Liver (tissue), 9 donors: ENCODE measurements around the gene SYTL1. TPM values are rescaled to one million over a fixed set of nuclear protein-coding genes. Genes with fewer than 3 reads are reported as not detected.

Experiments used
- DNase-seq: peaks from one replicate; pipeline ENCODE4 v3.0.0-alpha.2; 2017; ENCODE audit warnings: low spot score
- H3K27ac ChIP-seq, 2 donors: one replicate each; pipeline ENCODE4 v1.7.0; 2013; ENCODE audit warnings: inconsistent platforms in 2 of 2, low read length in 2 of 2, control low read depth in 1 of 2, low read depth in 1 of 2, mild to moderate bottlenecking in 1 of 2
- H3K27me3 ChIP-seq, 4 donors: one replicate each; pipeline versions ENCODE4 v1.6.1 to v1.7.0; 2013; ENCODE audit warnings: low read length in 3 of 4, inconsistent platforms in 1 of 4, mild to moderate bottlenecking in 1 of 4, moderate library complexity in 1 of 4; ENCODE audit not compliant: control insufficient read depth in 4 of 4, insufficient read depth in 4 of 4
- H3K36me3 ChIP-seq, 4 donors: one replicate each; pipeline versions ENCODE4 v1.6.1 to v1.7.0; 2013; ENCODE audit warnings: low read length in 3 of 4, mild to moderate bottlenecking in 3 of 4, low read depth in 1 of 4, moderate library complexity in 1 of 4; ENCODE audit not compliant: control insufficient read depth in 4 of 4, insufficient read depth in 3 of 4
- H3K4me1 ChIP-seq, 4 donors: one replicate each; pipeline versions ENCODE4 v1.6.1 to v1.7.0; 2013; ENCODE audit warnings: low read length in 3 of 4, mild to moderate bottlenecking in 3 of 4, moderate library complexity in 1 of 4; ENCODE audit not compliant: control insufficient read depth in 4 of 4, insufficient read depth in 4 of 4
- H3K4me3 ChIP-seq, 3 donors: one replicate each; pipeline versions ENCODE4 v1.6.1 to v1.7.0; 2013; ENCODE audit warnings: low read length in 3 of 3, control low read depth in 1 of 3, low read depth in 1 of 3, mild to moderate bottlenecking in 1 of 3
- H3K9ac ChIP-seq, 2 donors: one replicate each; pipeline ENCODE4 v1.7.0; 2013; ENCODE audit warnings: low read length in 2 of 2, mild to moderate bottlenecking in 2 of 2, moderate library complexity in 2 of 2, control low read depth in 1 of 2, low read depth in 1 of 2
- H3K9me3 ChIP-seq, 4 donors: one replicate each; pipeline versions ENCODE4 v1.6.1 to v1.7.0; 2013; ENCODE audit warnings: low read length in 3 of 4; ENCODE audit not compliant: control insufficient read depth in 4 of 4
- ATF3 ChIP-seq: IDR thresholded peaks from 2 replicates; pipeline ENCODE4 v1.6.1; 2016; ENCODE audit warnings: antibody characterized with exemption
- EGR1 ChIP-seq, 2 donors: IDR thresholded peaks; 2 replicates each; pipeline ENCODE4 v1.6.1; 2016 to 2018; ENCODE audit warnings: antibody characterized with exemption in 2 of 2, low read depth in 2 of 2
- FOXA2 ChIP-seq: IDR thresholded peaks from 2 replicates; pipeline ENCODE4 v1.6.1; 2016; ENCODE audit warnings: antibody characterized with exemption
- GABPA ChIP-seq, 2 donors: IDR thresholded peaks in 1 of 2; conservative IDR thresholded peaks in 1 of 2; 2 replicates each; pipeline ENCODE4 v1.6.1; 2016; ENCODE audit warnings: antibody characterized with exemption in 2 of 2, mild to moderate bottlenecking in 1 of 2, moderate library complexity in 1 of 2
- HNF4A ChIP-seq, 2 donors: conservative IDR thresholded peaks; 2 replicates each; pipeline ENCODE4 v1.6.1; 2016; ENCODE audit warnings: antibody characterized with exemption in 2 of 2, mild to moderate bottlenecking in 2 of 2
- HNF4G ChIP-seq: IDR thresholded peaks from 2 replicates; pipeline ENCODE4 v1.6.1; 2016; ENCODE audit warnings: antibody characterized with exemption
- JUND ChIP-seq, 2 donors: IDR thresholded peaks; 2 replicates each; pipeline ENCODE4 v1.6.1; 2016; ENCODE audit warnings: antibody characterized with exemption in 2 of 2
- MAX ChIP-seq: IDR thresholded peaks from 2 replicates; pipeline ENCODE4 v1.6.1; 2016; ENCODE audit warnings: antibody characterized with exemption
- NR2F2 ChIP-seq: IDR thresholded peaks from 2 replicates; pipeline ENCODE4 v1.6.1; 2016; ENCODE audit warnings: antibody characterized with exemption
- RAD21 ChIP-seq, 2 donors: IDR thresholded peaks; 2 replicates each; pipeline ENCODE4 v1.6.1; 2016; ENCODE audit warnings: antibody characterized with exemption in 2 of 2, mild to moderate bottlenecking in 2 of 2
- RXRA ChIP-seq, 2 donors: IDR thresholded peaks; 2 replicates each; pipeline ENCODE4 v1.6.1; 2017 to 2018; ENCODE audit warnings: antibody characterized with exemption in 2 of 2, mild to moderate bottlenecking in 1 of 2
- SP1 ChIP-seq: IDR thresholded peaks from 2 replicates; pipeline ENCODE4 v1.6.1; 2018; ENCODE audit warnings: antibody characterized with exemption, mild to moderate bottlenecking
- TAF1 ChIP-seq: conservative IDR thresholded peaks from 2 replicates; pipeline ENCODE4 v1.6.1; 2016; ENCODE audit warnings: antibody characterized with exemption, mild to moderate bottlenecking
- YY1 ChIP-seq: IDR thresholded peaks from 2 replicates; pipeline ENCODE4 v1.6.1; 2016; ENCODE audit warnings: antibody characterized with exemption, mild to moderate bottlenecking
- ZBTB33 ChIP-seq: IDR thresholded peaks from 2 replicates; pipeline ENCODE4 v1.6.1; 2016; ENCODE audit warnings: antibody characterized with exemption
- WGBS: extraction: QIAGEN DNeasy Blood & Tissue Kit; methylation state at CpG from one replicate; pipeline ENCODE4 v1.1.7; 2013; 5-methylcytosine and 5-hydroxymethylcytosine counted together
- polyA plus RNA-seq, 2 donors: library from polyadenylated mRNA; stranded (reverse) in 1 of 2; unstranded in 1 of 2; fragments of 200-250 nt in 1 of 2; fragments of >200 nt in 1 of 2; fragmentation: Nextera tagmentation in 1 of 2; extraction: Ambion mirVana in 1 of 2; gene quantifications; one replicate each; pipeline versions ENCODE4 v1.2.1 to v1.2.3, GENCODE V29; 2013 to 2015
- total RNA-seq, 2 donors: library from RNA; depleted of rRNA; stranded (reverse); fragments of >200 nt; gene quantifications; one replicate each; pipeline ENCODE4 v1.2.3, GENCODE V29; 2014
- TF ChIP-seq, protein P1 (sequence below): fragments of 150-350 bp; IDR thresholded peaks from 2 replicates; pipeline ENCODE4 v1.5.1; 2017; ENCODE audit warnings: improper control_type of control experiment, low read depth, low read length; ENCODE audit not compliant: missing input control
- TF ChIP-seq, protein P2 (sequence below): IDR thresholded peaks from 2 replicates; pipeline ENCODE4 v1.6.1; 2016; ENCODE audit warnings: antibody characterized with exemption, mild to moderate bottlenecking
- donor health status: healthy.
- donor health status: healthy.
- donor health status: healthy.
- donor health status: healthy.
- donor health status: healthy.

SYTL1 gene
- total and polyA plus RNA-seq, 4 donors, result 0.73 to 3.9 (median 1.4) TPM

DNA sequence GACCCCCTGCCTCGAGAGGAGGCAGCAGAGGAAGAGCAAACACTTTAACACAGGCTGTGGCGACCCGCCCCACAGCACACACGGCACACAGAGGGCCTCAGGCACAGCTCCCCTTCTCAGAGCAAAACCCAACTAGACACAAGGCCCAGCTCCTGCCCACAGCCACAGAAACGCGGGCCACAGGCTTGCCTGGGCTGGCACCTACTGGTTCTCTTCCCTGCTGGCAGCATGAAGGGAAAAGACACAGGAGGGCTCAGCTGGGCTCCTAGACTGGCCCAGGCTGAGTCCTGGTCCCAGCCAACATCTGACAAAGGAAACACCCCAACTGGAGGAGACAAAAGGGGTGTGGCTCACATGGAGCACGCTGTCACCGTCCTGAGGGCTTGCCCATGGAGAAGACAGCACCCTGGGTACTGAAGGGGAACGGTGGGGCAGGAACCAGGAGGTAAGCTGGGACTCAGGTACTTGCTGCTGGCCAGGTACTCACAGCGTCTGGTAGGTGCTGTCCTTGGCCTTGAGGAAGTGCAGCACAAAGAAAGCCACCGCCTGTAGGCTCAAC is 37.8 kb downstream of the SYTL1 start:
- whole genome bisulfite sequencing, result 85% methylated on average over 11 of the region's 11 CpGs
- no peak for DNase-seq
- H3K27ac ChIP-seq, result no peak overlapping the region
- no peaks in the 10 kb centered on the region for H3K4me1 ChIP-seq
- no peak for TF ChIP-seq FOXA2
- TF ChIP-seq ATF3, result no peak
- TF ChIP-seq YY1, result no peak
- TF ChIP-seq GABPA (IDR thresholded peaks at IDR 0.05 in 1 of 2, conservative IDR thresholded peaks at IDR 0.05 in 1 of 2), result no peak
- no peak for TF ChIP-seq ZBTB33
- no peak for TF ChIP-seq JUND (IDR thresholded peaks at IDR 0.05)
- no peak for TF ChIP-seq RXRA (IDR thresholded peaks at IDR 0.05)
- no peak for TF ChIP-seq EGR1 (IDR thresholded peaks at IDR 0.05; ENCODE audit: low read depth in 2 of 2)
- TF ChIP-seq NR2F2, result no peak
- TF ChIP-seq, protein P1, sequence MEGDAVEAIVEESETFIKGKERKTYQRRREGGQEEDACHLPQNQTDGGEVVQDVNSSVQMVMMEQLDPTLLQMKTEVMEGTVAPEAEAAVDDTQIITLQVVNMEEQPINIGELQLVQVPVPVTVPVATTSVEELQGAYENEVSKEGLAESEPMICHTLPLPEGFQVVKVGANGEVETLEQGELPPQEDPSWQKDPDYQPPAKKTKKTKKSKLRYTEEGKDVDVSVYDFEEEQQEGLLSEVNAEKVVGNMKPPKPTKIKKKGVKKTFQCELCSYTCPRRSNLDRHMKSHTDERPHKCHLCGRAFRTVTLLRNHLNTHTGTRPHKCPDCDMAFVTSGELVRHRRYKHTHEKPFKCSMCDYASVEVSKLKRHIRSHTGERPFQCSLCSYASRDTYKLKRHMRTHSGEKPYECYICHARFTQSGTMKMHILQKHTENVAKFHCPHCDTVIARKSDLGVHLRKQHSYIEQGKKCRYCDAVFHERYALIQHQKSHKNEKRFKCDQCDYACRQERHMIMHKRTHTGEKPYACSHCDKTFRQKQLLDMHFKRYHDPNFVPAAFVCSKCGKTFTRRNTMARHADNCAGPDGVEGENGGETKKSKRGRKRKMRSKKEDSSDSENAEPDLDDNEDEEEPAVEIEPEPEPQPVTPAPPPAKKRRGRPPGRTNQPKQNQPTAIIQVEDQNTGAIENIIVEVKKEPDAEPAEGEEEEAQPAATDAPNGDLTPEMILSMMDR, result no peak
- TF ChIP-seq HNF4A (conservative IDR thresholded peaks at IDR 0.05), result no peak
- H3K27me3 ChIP-seq, result no peaks in the 10 kb centered on the region
- no peaks in the 10 kb centered on the region for H3K9me3 ChIP-seq
- H3K36me3 ChIP-seq, result no peaks in the 10 kb centered on the region
- H3K4me3 ChIP-seq, result no peak overlapping the region
- H3K9ac ChIP-seq, result no peak overlapping the region

GRCh38 chr1:27380224-27380623 is 38.4 kb downstream of the SYTL1 start:
- H3K4me3 ChIP-seq, result no peak overlapping the region
- 91% methylated on average over 4 of the region's 4 CpGs for WGBS
- DNase-seq, result no peak
- TF ChIP-seq, protein P2, sequence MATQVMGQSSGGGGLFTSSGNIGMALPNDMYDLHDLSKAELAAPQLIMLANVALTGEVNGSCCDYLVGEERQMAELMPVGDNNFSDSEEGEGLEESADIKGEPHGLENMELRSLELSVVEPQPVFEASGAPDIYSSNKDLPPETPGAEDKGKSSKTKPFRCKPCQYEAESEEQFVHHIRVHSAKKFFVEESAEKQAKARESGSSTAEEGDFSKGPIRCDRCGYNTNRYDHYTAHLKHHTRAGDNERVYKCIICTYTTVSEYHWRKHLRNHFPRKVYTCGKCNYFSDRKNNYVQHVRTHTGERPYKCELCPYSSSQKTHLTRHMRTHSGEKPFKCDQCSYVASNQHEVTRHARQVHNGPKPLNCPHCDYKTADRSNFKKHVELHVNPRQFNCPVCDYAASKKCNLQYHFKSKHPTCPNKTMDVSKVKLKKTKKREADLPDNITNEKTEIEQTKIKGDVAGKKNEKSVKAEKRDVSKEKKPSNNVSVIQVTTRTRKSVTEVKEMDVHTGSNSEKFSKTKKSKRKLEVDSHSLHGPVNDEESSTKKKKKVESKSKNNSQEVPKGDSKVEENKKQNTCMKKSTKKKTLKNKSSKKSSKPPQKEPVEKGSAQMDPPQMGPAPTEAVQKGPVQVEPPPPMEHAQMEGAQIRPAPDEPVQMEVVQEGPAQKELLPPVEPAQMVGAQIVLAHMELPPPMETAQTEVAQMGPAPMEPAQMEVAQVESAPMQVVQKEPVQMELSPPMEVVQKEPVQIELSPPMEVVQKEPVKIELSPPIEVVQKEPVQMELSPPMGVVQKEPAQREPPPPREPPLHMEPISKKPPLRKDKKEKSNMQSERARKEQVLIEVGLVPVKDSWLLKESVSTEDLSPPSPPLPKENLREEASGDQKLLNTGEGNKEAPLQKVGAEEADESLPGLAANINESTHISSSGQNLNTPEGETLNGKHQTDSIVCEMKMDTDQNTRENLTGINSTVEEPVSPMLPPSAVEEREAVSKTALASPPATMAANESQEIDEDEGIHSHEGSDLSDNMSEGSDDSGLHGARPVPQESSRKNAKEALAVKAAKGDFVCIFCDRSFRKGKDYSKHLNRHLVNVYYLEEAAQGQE, result no peak
- TF ChIP-seq TAF1 (no peak), HNF4G (no peak), RXRA (IDR thresholded peaks at IDR 0.05) (no peak), SP1 (no peak), MAX (no peak), GABPA (IDR thresholded peaks at IDR 0.05 in 1 of 2, conservative IDR thresholded peaks at IDR 0.05 in 1 of 2) (no peak), ATF3 (no peak), RAD21 (IDR thresholded peaks at IDR 0.05) (no peak), FOXA2 (no peak), ZBTB33 (no peak), JUND (IDR thresholded peaks at IDR 0.05) (no peak)
- TF ChIP-seq, protein P1, result no peak
- H3K9me3 ChIP-seq, result no peaks in the 10 kb centered on the region
- H3K36me3 ChIP-seq, result no peaks in the 10 kb centered on the region
- no peaks in the 10 kb centered on the region for H3K4me1 ChIP-seq
- no peaks in the 10 kb centered on the region for H3K27me3 ChIP-seq
- no peak overlapping the region for H3K9ac ChIP-seq
- no peak overlapping the region for H3K27ac ChIP-seq
